Activated T-helper 9 cell treated with anti-CD3 and anti-CD28 coated beads, Interleukin-2, amount 50 U/mL, for 16 hours (primary cell): ENCODE results near the gene NSD2.

ENCODE experiments used
- DNase-seq: peaks from one replicate; pipeline ENCODE4 v3.0.0-alpha.2; 2020; ENCODE audit warnings: low read depth

Gene NSD2

GRCh38 chr4:1971456-1972200 is 100.4 kb downstream of the NSD2 start:
- no peak for DNase-seq

GRCh38 chr4:1972414-1972813 is 101.2 kb downstream of the NSD2 start:
- DNase-seq: no peak

DNA sequence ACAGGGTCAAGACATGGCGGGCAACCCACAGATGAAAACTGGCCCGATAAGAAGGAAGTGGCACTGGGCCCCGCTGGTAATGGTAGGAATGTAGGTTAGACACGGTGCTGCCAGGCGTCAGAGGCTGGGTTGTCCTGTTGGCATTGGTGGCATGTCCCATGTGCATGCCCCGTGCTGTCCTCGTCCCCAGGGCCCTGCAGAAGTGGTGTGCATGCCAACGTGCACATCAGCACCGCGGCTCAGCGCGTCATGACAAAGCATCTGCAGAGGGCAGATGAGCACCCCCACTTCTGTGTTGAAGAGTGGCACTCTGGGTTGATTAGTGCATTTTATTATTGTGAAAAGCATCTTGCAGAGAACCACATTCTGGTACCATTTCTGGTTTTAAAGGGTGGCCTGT is 102.0 kb downstream of the NSD2 start:
- DNase-seq: no peak

DNA sequence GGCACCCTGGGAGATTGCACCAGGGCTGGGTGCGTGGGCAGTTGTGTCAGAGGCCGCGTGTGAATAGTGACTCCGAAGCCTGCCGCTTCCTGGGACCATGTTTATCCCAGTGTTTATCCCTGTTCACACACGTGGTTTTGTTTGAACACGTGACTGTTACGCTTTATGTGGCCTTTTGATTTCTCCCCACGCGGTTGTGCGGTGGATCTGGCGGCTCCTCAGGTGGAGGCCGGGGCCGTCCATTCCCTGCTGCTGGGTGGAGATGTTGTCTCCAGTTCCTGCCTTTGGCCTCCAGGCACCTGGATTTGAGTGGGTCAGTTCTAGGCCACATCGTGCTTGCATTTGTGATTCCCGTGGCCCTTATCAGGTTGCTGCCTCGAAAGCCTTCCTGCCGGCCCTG is 102.5 kb downstream of the NSD2 start:
- DNase-seq: no peak

GRCh38 chr4:1974840-1975239 is 103.6 kb downstream of the NSD2 start:
- DNase-seq: no peak

DNA sequence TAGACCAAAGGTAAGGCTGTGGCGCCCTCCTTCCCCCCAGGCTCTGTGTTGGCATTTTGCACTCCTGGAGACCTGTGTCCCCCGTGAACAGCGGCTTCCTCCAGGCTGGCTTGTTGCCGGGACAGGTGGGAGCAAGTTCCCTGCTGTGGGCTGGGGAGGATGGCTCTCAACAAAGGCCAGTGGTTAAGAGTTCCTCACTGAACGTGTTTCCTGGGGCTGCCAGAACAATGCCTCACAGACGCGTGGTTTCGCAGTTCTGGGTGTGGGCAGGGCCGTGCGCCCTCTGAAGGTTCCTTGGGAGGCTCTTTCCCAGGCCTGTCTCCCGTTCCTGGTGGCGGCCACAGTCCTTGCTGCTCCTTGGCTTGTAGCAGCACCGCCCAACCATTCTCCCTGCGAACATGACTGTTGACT is 104.2 kb downstream of the NSD2 start:
- no peak for DNase-seq

- no peak for DNase-seq
These were observed 104.7 kb downstream of the NSD2 start for GRCh38 chr4:1975880-1976279.

- DNase-seq: no peak
These were observed 105.5 kb downstream of the NSD2 start for GRCh38 chr4:1976416-1977352.

GRCh38 chr4:1978226-1978625 is 107.0 kb downstream of the NSD2 start:
- DNase-seq: no peak

GRCh38 chr4:1978741-1979476 is 107.7 kb downstream of the NSD2 start:
- DNase-seq: no peak

- DNase-seq: no peak
These were observed 108.4 kb downstream of the NSD2 start for GRCh38 chr4:1979477-1980196.

GRCh38 chr4:1980561-1981041 is 109.4 kb downstream of the NSD2 start:
- no peak for DNase-seq

DNA sequence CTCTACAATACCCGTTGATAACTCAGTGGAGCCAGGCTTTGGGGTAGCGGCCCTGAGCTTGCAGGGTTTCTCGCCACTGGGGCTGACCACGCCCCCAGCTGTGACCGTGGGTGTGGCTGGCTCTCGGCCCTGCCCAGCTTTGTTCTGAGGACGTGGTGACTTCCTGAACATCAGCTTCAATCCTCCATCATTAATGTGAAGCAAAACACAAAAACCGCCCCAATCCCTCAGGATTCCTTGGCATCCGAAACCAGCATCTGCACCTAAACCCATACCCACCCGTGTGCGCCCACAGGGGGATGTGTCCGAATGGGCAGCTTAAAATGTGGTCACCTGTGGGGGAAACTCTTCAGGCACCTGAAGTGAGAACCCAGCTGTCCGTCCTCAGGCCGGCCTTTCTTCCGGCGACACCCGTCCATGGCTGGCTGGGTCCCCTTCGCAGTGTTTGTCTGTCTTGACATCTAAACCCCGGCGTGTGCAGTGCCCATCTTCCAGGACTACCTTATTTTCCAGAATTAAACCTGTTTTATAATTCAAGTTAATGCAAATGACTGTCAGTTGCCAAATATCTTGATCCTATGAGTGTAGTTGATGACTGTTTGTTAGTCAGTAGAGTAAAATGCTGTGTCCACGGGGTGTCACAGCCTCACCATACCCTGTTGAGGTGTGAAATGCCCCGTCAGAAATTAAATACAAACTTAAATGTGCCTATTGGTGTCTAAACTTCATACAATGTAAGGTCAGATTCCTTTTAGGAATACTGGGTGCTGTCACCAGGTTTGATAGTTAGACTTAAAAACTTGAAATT is 110.3 kb downstream of the NSD2 start:
- no peak for DNase-seq

DNA sequence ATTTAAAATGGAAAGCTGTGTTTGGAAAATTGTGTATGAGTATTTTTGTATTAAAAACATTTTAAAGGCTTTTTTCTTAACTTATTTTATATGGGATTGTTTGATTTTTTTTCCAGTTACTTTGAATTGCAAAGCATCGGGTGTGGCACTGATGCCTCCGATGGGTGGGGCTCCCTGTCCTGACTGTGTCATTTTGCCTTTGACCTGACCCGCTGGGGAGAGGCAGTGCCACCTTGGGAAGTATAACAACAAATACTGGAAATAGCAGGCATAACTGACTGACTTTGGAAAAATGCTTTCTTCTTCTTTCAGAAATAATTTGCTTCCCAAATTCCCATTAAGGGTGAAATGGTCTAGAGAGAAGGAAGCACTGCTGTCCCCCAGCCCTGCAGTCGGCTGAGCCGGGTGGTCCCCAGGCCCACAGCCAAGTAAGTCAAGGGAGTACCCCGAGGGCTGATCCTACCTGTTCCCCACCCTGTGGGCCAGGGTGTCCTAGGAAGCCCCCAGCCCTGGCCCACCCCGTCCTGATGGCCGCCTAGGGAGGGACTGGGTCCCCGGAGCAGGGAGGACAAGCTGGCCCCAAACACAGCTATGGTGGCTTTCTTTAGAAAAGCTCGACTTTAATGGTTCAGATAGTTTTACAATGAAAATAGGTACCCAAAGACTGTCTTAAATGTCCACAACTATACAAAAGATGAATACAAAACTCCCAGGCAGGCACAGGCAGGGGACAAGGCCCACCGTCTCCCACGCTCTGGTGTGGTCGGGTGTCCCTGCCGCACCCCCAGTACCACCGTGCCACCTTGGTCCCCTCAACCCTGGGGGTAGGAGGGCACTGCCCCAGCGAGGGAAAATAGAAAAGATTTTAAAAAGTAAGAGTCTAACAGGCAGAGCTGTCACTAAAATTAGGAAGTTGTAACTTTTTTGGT is 111.2 kb downstream of the NSD2 start:
- DNase-seq: no peak

GRCh38 chr4:1983053-1983845 is 112.1 kb downstream of the NSD2 start:
- DNase-seq: no peak

DNA sequence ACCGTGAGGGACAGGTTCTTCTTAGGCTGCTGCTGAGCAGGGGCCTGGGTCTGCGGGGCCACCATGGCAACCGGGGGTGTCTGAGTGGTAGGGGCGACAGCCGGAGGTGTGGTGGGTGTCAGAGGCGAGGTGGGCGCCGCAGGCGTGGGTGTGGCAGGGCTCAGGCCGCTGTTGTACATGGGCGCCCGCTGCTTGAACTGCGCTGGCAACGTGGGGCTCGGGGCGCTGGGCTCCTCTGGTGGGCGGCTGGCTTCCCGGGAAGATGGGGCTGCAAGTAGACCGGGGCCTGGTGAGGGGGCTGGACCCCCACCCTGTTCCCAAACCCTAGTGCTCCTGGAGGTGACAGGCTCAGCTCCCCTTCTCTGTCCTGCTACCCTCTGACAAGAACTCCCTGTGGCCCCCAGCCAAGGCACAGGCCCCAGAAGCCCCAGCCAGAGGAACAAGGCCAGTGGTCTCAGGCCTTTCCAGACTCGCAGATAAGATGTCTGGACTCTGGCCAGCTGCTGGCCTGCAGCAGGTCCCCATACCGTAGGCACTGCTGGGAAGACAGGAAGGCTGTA is 112.7 kb downstream of the NSD2 start:
- no peak for DNase-seq

DNA sequence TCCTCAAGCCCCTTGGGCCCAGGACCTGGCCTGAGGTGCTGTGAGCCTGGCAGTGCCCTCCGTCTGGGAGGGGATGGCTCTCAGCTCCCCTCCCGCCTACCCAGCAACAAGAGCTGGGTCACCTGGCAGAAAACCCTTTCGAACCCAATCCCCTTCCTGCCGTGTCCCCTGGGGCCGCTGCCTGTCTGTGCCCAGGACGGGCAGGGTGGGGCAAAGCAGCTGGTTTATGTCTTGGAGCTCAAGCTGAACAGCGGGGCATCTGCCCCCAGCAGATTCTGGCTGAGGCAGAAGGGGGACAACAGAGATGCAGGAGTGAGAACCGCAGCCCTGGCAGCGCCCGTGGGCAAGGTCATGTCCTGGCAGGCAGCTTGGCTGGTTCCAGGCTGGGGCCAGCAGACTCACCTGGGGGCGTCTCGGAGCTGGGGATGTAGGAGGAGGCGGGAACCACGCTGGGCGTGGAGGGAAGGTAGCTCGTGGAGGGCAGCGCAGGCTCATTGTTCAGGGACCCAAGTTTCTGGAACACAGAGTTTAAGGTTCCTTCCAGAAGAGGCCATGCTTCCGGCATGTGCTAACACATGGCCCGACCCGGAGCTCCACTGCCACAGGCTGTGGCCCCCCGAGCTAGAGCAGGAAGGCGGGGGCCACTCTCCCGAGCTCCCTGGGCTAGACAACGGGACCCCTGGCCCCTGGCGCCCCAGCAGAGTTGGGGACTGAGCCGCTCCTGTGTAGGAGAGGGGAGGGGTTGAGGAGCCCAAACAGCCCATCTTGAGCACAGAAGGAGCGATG is 113.4 kb downstream of the NSD2 start:
- DNase-seq: no peak

DNA sequence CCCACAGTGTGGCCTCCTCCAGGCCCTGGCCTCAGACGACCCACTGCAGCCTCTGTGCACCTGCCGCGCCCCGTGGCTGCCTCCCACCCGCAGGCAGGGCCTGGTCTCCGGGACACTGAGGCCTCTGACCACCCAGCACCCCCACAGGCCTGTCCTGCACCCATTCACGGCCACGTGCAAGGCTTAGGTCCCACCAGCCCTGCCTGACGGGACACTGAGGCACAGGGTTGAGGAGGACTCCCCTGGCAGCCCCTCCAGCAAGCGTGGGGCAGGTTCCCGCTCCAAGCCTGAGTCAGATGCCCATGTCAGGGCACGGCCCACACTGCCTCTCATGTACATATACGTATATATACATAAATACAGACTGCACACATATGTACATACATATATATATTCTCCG is 114.1 kb downstream of the NSD2 start:
- no peak for DNase-seq
